T-cell (primary cell): ENCODE measurements around the gene NPC1. TPM values are rescaled to one million over a fixed set of nuclear protein-coding genes. Genes with fewer than 3 reads are reported as not detected.
A peak's percentile ranks its signal among the peaks of the same experiment; 100 is the strongest.

Source experiments
- ATAC-seq, 4 experiments: fragments of 200-7000 bp in 3 of 4; fragments of 150-1000 bp in 1 of 4; cut with Tn5 transposase; replicated peaks in 1 of 4; 1 replicate in 3 of 4; 2 replicates in 1 of 4; pipeline ENCODE4 v1.10.0; 2021; ENCODE audit warnings: moderate library complexity in 3 of 4, mild to moderate bottlenecking in 2 of 4, moderate number of reproducible peaks in 1 of 4
- CTCF ChIA-PET, 2 donors: fragments of 300-600 bp; sonication (Branson Sonifier 250); formaldehyde crosslinking; loops; one replicate each; lab custom pipeline; 2022; ENCODE audit warnings: antibody characterized with exemption in 2 of 2; lab: Charles Lee
- POLR2A ChIA-PET, 2 donors: fragments of 300-600 bp; sonication (Branson Sonifier 250); formaldehyde crosslinking; loops; one replicate each; lab custom pipeline; 2022; ENCODE audit warnings: antibody characterized with exemption in 2 of 2; lab: Charles Lee
- DNase-seq, 35 experiments: peaks; one replicate each; pipeline versions ENCODE4 v3.0.0 to v3.0.0-alpha.2; 2013 to 2023
- H3K27ac ChIP-seq: one replicate; pipeline ENCODE4 v1.5.1; 2013; ENCODE audit warnings: low read length
- H3K27me3 ChIP-seq, 2 experiments: replicated peaks in 1 of 2; 1 replicate in 1 of 2; 2 replicates in 1 of 2; pipeline versions ENCODE4 v1.6.1 to v1.7.0; 2013; ENCODE audit warnings: low read length in 1 of 2, mixed read lengths in 1 of 2; ENCODE audit not compliant: control insufficient read depth in 2 of 2, insufficient read depth in 2 of 2; ENCODE audit errors: extremely low read depth in 1 of 2
- H3K36me3 ChIP-seq, 2 donors: 1 replicate in 1 of 2; 2 replicates in 1 of 2; pipeline versions ENCODE4 v1.6.1 to v1.7.0; 2013; ENCODE audit warnings: low read length in 1 of 2; ENCODE audit not compliant: control insufficient read depth in 2 of 2, insufficient read depth in 1 of 2; ENCODE audit errors: extremely low read depth in 1 of 2
- H3K4me1 ChIP-seq, 2 experiments: 1 replicate in 1 of 2; 2 replicates in 1 of 2; pipeline versions ENCODE4 v1.6.1 to v1.7.0; 2013; ENCODE audit warnings: low read length in 2 of 2, mixed read lengths in 1 of 2; ENCODE audit not compliant: insufficient read depth in 2 of 2, control insufficient read depth in 1 of 2; ENCODE audit errors: extremely low read depth in 1 of 2
- H3K4me3 ChIP-seq, 2 donors: 1 replicate in 1 of 2; 2 replicates in 1 of 2; pipeline versions ENCODE4 v1.5.1 to v1.7.0; 2013; ENCODE audit warnings: mild to moderate bottlenecking in 2 of 2, low read length in 1 of 2, moderate library complexity in 1 of 2; ENCODE audit not compliant: control insufficient read depth in 1 of 2; ENCODE audit errors: extremely low read depth in 1 of 2
- H3K9me3 ChIP-seq: 2 replicates; pipeline ENCODE4 v1.7.0; 2013
- H3K27ac Mint-ChIP-seq, 2 donors: one replicate each; pipeline ENCODE4 v1.8.0; 2020 to 2021; ENCODE audit warnings: mild to moderate bottlenecking in 2 of 2, mixed read lengths in 2 of 2
- H3K27me3 Mint-ChIP-seq, 2 donors: one replicate each; pipeline ENCODE4 v1.8.0; 2021 to 2022; ENCODE audit warnings: mixed read lengths in 2 of 2
- H3K36me3 Mint-ChIP-seq: one replicate; pipeline ENCODE4 v1.8.0; 2021; ENCODE audit warnings: mixed read lengths
- H3K4me1 Mint-ChIP-seq, 3 donors: one replicate each; pipeline ENCODE4 v1.8.0; 2020 to 2022; ENCODE audit warnings: mixed read lengths in 3 of 3, mild to moderate bottlenecking in 1 of 3
- H3K4me3 Mint-ChIP-seq, 3 donors: one replicate each; pipeline ENCODE4 v1.8.0; 2020 to 2022; ENCODE audit warnings: mild to moderate bottlenecking in 3 of 3, mixed read lengths in 3 of 3, moderate library complexity in 3 of 3
- H3K9me3 Mint-ChIP-seq, 3 donors: one replicate each; pipeline ENCODE4 v1.8.0; 2020 to 2022; ENCODE audit warnings: mixed read lengths in 3 of 3
- WGBS: methylation state at CpG from one replicate; pipeline ENCODE4 v1.1.5; 2013; ENCODE audit warnings: missing lambda C conversion rate; ENCODE audit not compliant: insufficient coverage; 5-methylcytosine and 5-hydroxymethylcytosine counted together
- total RNA-seq, 35 experiments: library from RNA in 6 of 35; stranded (reverse) in 6 of 35; fragments of 120-200 nt in 1 of 35; gene quantifications; one replicate each; pipeline versions ENCODE4 v1.2.1 to v1.2.4 and lab custom pipeline; 2013 to 2026

NPC1 gene
- total RNA-seq, 5 donors from 2014 or later (not counting 1 experiment from before 2014, with no cell fraction given) = 35.2 to 52.7 (median 39.4) TPM

GRCh38 chr18:23570912-23571504 lies 15.3 kb downstream of the NPC1 start:
- Histone ChIP-seq H3K27ac (peak overlapping the region; percentile 47), H3K27me3 (no peaks in the 10 kb centered on the region), H3K4me3 (no peak overlapping the region), H3K4me1 (peaks cover 26 to 55% of the 10 kb centered on the region in 2 experiments), H3K36me3 (peaks cover 7 to 47% of the 10 kb centered on the region in 2 donors), H3K9me3 (no peaks in the 10 kb centered on the region)
- WGBS = no CpG with 5 or more reads among the region's 3 CpGs
- no peak overlapping the region for H3K4me3 Mint-ChIP-seq
- DNase-seq = peak in 18 of 35 experiments; percentile 6 to 51 (median 20)
- ChIA-PET POLR2A (interaction anchor here (0.5 to 0.9 kb wide), 2 partner anchors 11 to 46 kb away, joined by 4 read pairs; no protein-coding TSS in a partner anchor), CTCF (interaction anchor here (0.6 to 1.3 kb wide), 3 partner anchors 17 to 292 kb away, joined by 3 to 4 read pairs (median 3); no protein-coding TSS in a partner anchor)
- peak in 2 of 4 experiments; percentile 31 to 51 for ATAC-seq
- peaks cover 52% of the 10 kb centered on the region for H3K36me3 Mint-ChIP-seq
- H3K27me3 Mint-ChIP-seq = no peaks in the 10 kb centered on the region
- H3K27ac Mint-ChIP-seq = peak overlapping the region; percentile 66 to 83
- H3K4me1 Mint-ChIP-seq = peaks cover 28 to 49% (median 41%) of the 10 kb centered on the region in 3 donors
- H3K9me3 Mint-ChIP-seq = no peaks in the 10 kb centered on the region

- ChIA-PET CTCF (interaction anchor here (0.6 to 1.0 kb wide), 2 partner anchors 13 to 68 kb away, joined by 3 read pairs; no protein-coding TSS in a partner anchor), POLR2A (interaction anchor here in 1 of 2 donors (0.6 kb wide), 1 partner anchor 618 kb away, joined by 4 read pairs; no protein-coding TSS in a partner anchor)
- WGBS = no CpG with 5 or more reads among the region's 5 CpGs
- no peak for DNase-seq
- no peak for ATAC-seq
- Mint-ChIP-seq H3K4me3 (no peak overlapping the region), H3K36me3 (peaks cover 59% of the 10 kb centered on the region), H3K9me3 (no peaks in the 10 kb centered on the region), H3K27me3 (no peaks in the 10 kb centered on the region), H3K4me1 (peaks cover 19 to 45% (median 31%) of the 10 kb centered on the region in 3 donors), H3K27ac (peak overlapping the region in 1 of 2 donors; percentile 66)
- H3K27me3 ChIP-seq = no peaks in the 10 kb centered on the region
- H3K4me3 ChIP-seq = no peak overlapping the region
- no peaks in the 10 kb centered on the region for H3K9me3 ChIP-seq
- peak overlapping the region; percentile 47 for H3K27ac ChIP-seq
- peaks cover 7 to 51% of the 10 kb centered on the region in 2 donors for H3K36me3 ChIP-seq
- H3K4me1 ChIP-seq = peaks cover 19 to 42% of the 10 kb centered on the region in 2 experiments
Measured at GRCh38 chr18:23569299-23570063, 16.8 kb downstream of the NPC1 start.

- Histone ChIP-seq H3K9me3 (no peaks in the 10 kb centered on the region), H3K4me1 (peaks cover 10 to 46% of the 10 kb centered on the region in 2 experiments), H3K36me3 (peaks cover 7 to 55% of the 10 kb centered on the region in 2 donors), H3K4me3 (no peak overlapping the region), H3K27ac (no peak overlapping the region), H3K27me3 (no peaks in the 10 kb centered on the region)
- WGBS = 100% methylated on average over 2 of the region's 7 CpGs
- peaks cover 10 to 44% (median 27%) of the 10 kb centered on the region in 3 donors for H3K4me1 Mint-ChIP-seq
- ATAC-seq (no peak), DNase-seq (no peak)
- ChIA-PET CTCF (no interaction called here), POLR2A (no interaction called here)
- H3K4me3 Mint-ChIP-seq = no peak overlapping the region
- no peak overlapping the region for H3K27ac Mint-ChIP-seq
- H3K9me3 Mint-ChIP-seq = no peaks in the 10 kb centered on the region
- no peaks in the 10 kb centered on the region for H3K27me3 Mint-ChIP-seq
- peaks cover 63% of the 10 kb centered on the region for H3K36me3 Mint-ChIP-seq
Measured at GRCh38 chr18:23568281-23569138, 17.8 kb downstream of the NPC1 start.

GRCh38 chr18:23567671-23568070 lies 18.6 kb downstream of the NPC1 start:
- H3K27me3 Mint-ChIP-seq = no peaks in the 10 kb centered on the region
- Histone ChIP-seq H3K36me3 (peaks cover 7 to 59% of the 10 kb centered on the region in 2 donors), H3K9me3 (no peaks in the 10 kb centered on the region), H3K27me3 (no peaks in the 10 kb centered on the region), H3K4me1 (peaks cover 4 to 42% of the 10 kb centered on the region in 2 experiments), H3K27ac (no peak overlapping the region), H3K4me3 (no peak overlapping the region)
- ChIA-PET CTCF (no interaction called here), POLR2A (no interaction called here)
- no peak overlapping the region for H3K4me3 Mint-ChIP-seq
- no peak for DNase-seq
- peaks cover 7 to 44% (median 21%) of the 10 kb centered on the region in 3 donors for H3K4me1 Mint-ChIP-seq
- H3K36me3 Mint-ChIP-seq = peaks cover 67% of the 10 kb centered on the region
- WGBS = no CpG with 5 or more reads among the region's 3 CpGs
- no peak overlapping the region for H3K27ac Mint-ChIP-seq
- ATAC-seq = no peak
- H3K9me3 Mint-ChIP-seq = no peaks in the 10 kb centered on the region

GRCh38 chr18:23565916-23566547 lies 20.3 kb downstream of the NPC1 start:
- 100% methylated on average over 1 of the region's 3 CpGs for WGBS
- CTCF ChIA-PET = interaction anchor here in 1 of 2 donors (0.5 to 1.1 kb wide), 2 partner anchors 21 to 1969 kb away, joined by 3 read pairs; no protein-coding TSS in a partner anchor
- Mint-ChIP-seq H3K4me1 (peaks cover 0 to 35% (median 12%) of the 10 kb centered on the region in 3 donors), H3K4me3 (no peak overlapping the region), H3K36me3 (peaks cover 75% of the 10 kb centered on the region), H3K9me3 (no peaks in the 10 kb centered on the region), H3K27me3 (no peaks in the 10 kb centered on the region), H3K27ac (peak overlapping the region in 1 of 2 donors; percentile 28)
- H3K4me1 ChIP-seq = peaks cover 0 to 29% of the 10 kb centered on the region in 2 experiments
- ATAC-seq (no peak), DNase-seq (no peak)
- H3K36me3 ChIP-seq = peaks cover 7 to 71% of the 10 kb centered on the region in 2 donors
- H3K4me3 ChIP-seq = no peak overlapping the region
- H3K27ac ChIP-seq = no peak overlapping the region
- H3K27me3 ChIP-seq = no peaks in the 10 kb centered on the region
- no peaks in the 10 kb centered on the region for H3K9me3 ChIP-seq
- POLR2A ChIA-PET = interaction anchor here in 1 of 2 donors (0.6 kb wide), 1 partner anchor 196 kb away, joined by 3 read pairs; no protein-coding TSS in a partner anchor
